PC-3 (cell line): ENCODE data around the gene ATP12A.

Source experiments
- CTCF ChIP-seq: fragments of 300-600 bp; sonication (generic); conservative IDR thresholded peaks from 2 replicates; pipeline ENCODE4 v1.5.1; 2017; ENCODE audit warnings: antibody characterized with exemption, low read depth, mild to moderate bottlenecking, low read length
- EZH2 ChIP-seq: fragments of 300-600 bp; sonication (generic); IDR thresholded peaks from one replicate; pipeline ENCODE4 v1.6.1; 2017; ENCODE audit warnings: antibody characterized with exemption, mild to moderate bottlenecking, low read length; ENCODE audit not compliant: unreplicated experiment

- no peak for TF ChIP-seq CTCF
- TF ChIP-seq EZH2 = no peak
Measured at GRCh38 chr13:24685314-24685713, 5.1 kb downstream of the ATP12A start.
